SK-N-SH treated with all-trans-retinoic acid at 6 μM for 48 hours (cell line): ENCODE measurements around the gene RXRA.

ENCODE experiments used
- ATAC-seq: fragments of 200-7000 bp; cut with Tn5 transposase; 3 replicates; pipeline ENCODE4 v1.9.1; 2020; ENCODE audit warnings: mild to moderate bottlenecking, moderate library complexity
- ARNTL ChIP-seq: fragments of 450-650 bp; formaldehyde crosslinking; IDR thresholded peaks from 2 replicates; pipeline ENCODE4 v1.5.0; 2020; ENCODE audit warnings: low read depth, mild to moderate bottlenecking, moderate library complexity, borderline replicate concordance
- BACH2 ChIP-seq: fragments of 250-450 bp; sonication (Bioruptor Pico); IDR thresholded peaks from 2 replicates; pipeline ENCODE4 v1.9.0; 2021; ENCODE audit warnings: mild to moderate bottlenecking, borderline replicate concordance
- CREB5 ChIP-seq: fragments of 250-450 bp; sonication (Bioruptor Pico); IDR thresholded peaks from 2 replicates; pipeline ENCODE4 v1.5.1; 2020; ENCODE audit warnings: low read depth, mild to moderate bottlenecking, moderate library complexity
- CSDC2 ChIP-seq: fragments of 250-450 bp; sonication (Bioruptor Pico); IDR thresholded peaks from 2 replicates; pipeline ENCODE4 v1.5.0; 2020; ENCODE audit warnings: mild to moderate bottlenecking, moderate library complexity
- CSRNP3 ChIP-seq: fragments of 250-450 bp; sonication (Bioruptor Pico); IDR thresholded peaks from 2 replicates; pipeline ENCODE4 v1.5.1; 2021; ENCODE audit warnings: mild to moderate bottlenecking, moderate library complexity
- ESRRG ChIP-seq: fragments of 250-450 bp; sonication (Bioruptor Pico); IDR thresholded peaks from 2 replicates; pipeline ENCODE4 v1.6.1; 2021; ENCODE audit warnings: mild to moderate bottlenecking
- GLIS3 ChIP-seq: fragments of 250-450 bp; sonication (Bioruptor Pico); IDR thresholded peaks from 2 replicates; pipeline ENCODE4 v1.5.0; 2020; ENCODE audit warnings: mild to moderate bottlenecking, moderate library complexity
- ISL1 ChIP-seq: fragments of 250-450 bp; sonication (Bioruptor Pico); IDR thresholded peaks from 2 replicates; pipeline ENCODE4 v2.1.2; 2022; ENCODE audit warnings: mild to moderate bottlenecking, moderate library complexity
- OSR1 ChIP-seq: fragments of 250-450 bp; sonication (Bioruptor Pico); IDR thresholded peaks from 2 replicates; pipeline ENCODE4 v1.8.0; 2022; ENCODE audit warnings: moderate library complexity, mild to moderate bottlenecking, inconsistent platforms
- PATZ1 ChIP-seq: fragments of 250-450 bp; sonication (Bioruptor Pico); IDR thresholded peaks from 2 replicates; pipeline ENCODE4 v1.8.0; 2020; ENCODE audit warnings: mild to moderate bottlenecking, moderate library complexity, borderline replicate concordance
- POU6F1 ChIP-seq: fragments of 250-450 bp; sonication (Bioruptor Pico); IDR thresholded peaks from 2 replicates; pipeline ENCODE4 v1.8.0; 2021; ENCODE audit warnings: low read depth, mild to moderate bottlenecking, moderate library complexity, borderline replicate concordance
- PPARA ChIP-seq: fragments of 250-450 bp; sonication (Bioruptor Pico); IDR thresholded peaks from 2 replicates; pipeline ENCODE4 v1.5.0; 2020; ENCODE audit warnings: mild to moderate bottlenecking, borderline replicate concordance
- RARB ChIP-seq: fragments of 250-450 bp; sonication (Bioruptor Pico); IDR thresholded peaks from 2 replicates; pipeline ENCODE4 v1.8.0; 2021; ENCODE audit warnings: mild to moderate bottlenecking, moderate library complexity
- SNAI2 ChIP-seq: fragments of 250-450 bp; sonication (Bioruptor Pico); IDR thresholded peaks from 2 replicates; pipeline ENCODE4 v1.5.0; 2020; ENCODE audit warnings: mild to moderate bottlenecking, moderate library complexity
- TCF4 ChIP-seq: fragments of 250-450 bp; sonication (Bioruptor Pico); IDR thresholded peaks from 2 replicates; pipeline ENCODE4 v1.8.0; 2021; ENCODE audit warnings: mild to moderate bottlenecking, moderate library complexity, borderline replicate concordance
- TOX ChIP-seq: fragments of 250-450 bp; sonication (Bioruptor Pico); IDR thresholded peaks from 2 replicates; pipeline ENCODE4 v1.8.0; 2021; ENCODE audit warnings: mild to moderate bottlenecking, moderate library complexity, borderline replicate concordance
- TSHZ2 ChIP-seq: fragments of 250-450 bp; sonication (Bioruptor Pico); IDR thresholded peaks from 2 replicates; pipeline ENCODE4 v1.5.0; 2020; ENCODE audit warnings: mild to moderate bottlenecking, moderate library complexity
- ZC3H10 ChIP-seq: fragments of 250-450 bp; sonication (Bioruptor Pico); IDR thresholded peaks from 2 replicates; pipeline ENCODE4 v1.5.1; 2021; ENCODE audit warnings: mild to moderate bottlenecking, moderate library complexity
- ZFP3 ChIP-seq: fragments of 250-450 bp; sonication (Bioruptor Pico); IDR thresholded peaks from 2 replicates; pipeline ENCODE4 v1.5.0; 2020; ENCODE audit warnings: mild to moderate bottlenecking, moderate library complexity
- ZFP30 ChIP-seq: fragments of 450-650 bp; formaldehyde crosslinking; IDR thresholded peaks from 2 replicates; pipeline ENCODE4 v1.5.0; 2022; ENCODE audit warnings: mild to moderate bottlenecking, moderate library complexity
- ZNF565 ChIP-seq: fragments of 450-650 bp; formaldehyde crosslinking; conservative IDR thresholded peaks from 2 replicates; pipeline ENCODE4 v1.5.0; 2020; ENCODE audit warnings: low read depth, mild to moderate bottlenecking, moderate library complexity
- ZNF70 ChIP-seq: fragments of 450-650 bp; formaldehyde crosslinking; IDR thresholded peaks from 2 replicates; pipeline ENCODE4 v1.5.0; 2020; ENCODE audit warnings: mild to moderate bottlenecking, moderate library complexity
- ZNF8 ChIP-seq: fragments of 450-650 bp; formaldehyde crosslinking; IDR thresholded peaks from 2 replicates; pipeline ENCODE4 v1.5.0; 2020; ENCODE audit warnings: mild to moderate bottlenecking, moderate library complexity

RXRA gene

GRCh38 chr9:134346151-134346550 lies 19.9 kb downstream of the RXRA start:
- ATAC-seq, result no peak
- TF ChIP-seq ARNTL (CRISPR knock-in tag) (no peak), ZNF70 (CRISPR knock-in tag) (no peak), ESRRG (CRISPR knock-in tag) (no peak), CREB5 (CRISPR knock-in tag) (no peak), TSHZ2 (CRISPR knock-in tag) (no peak), TCF4 (CRISPR knock-in tag) (no peak), OSR1 (CRISPR knock-in tag) (no peak), SNAI2 (CRISPR knock-in tag) (no peak), CSDC2 (CRISPR knock-in tag) (no peak), ZC3H10 (CRISPR knock-in tag) (no peak), TOX (CRISPR knock-in tag) (no peak)

- no peak for TF ChIP-seq PPARA (CRISPR knock-in tag)
- TF ChIP-seq ARNTL (CRISPR knock-in tag), result no peak
- no peak for ATAC-seq
Observed at GRCh38 chr9:134346840-134347583, 20.8 kb downstream of the RXRA start.

- TF ChIP-seq PATZ1 (CRISPR knock-in tag) (no peak), CREB5 (CRISPR knock-in tag) (no peak), TSHZ2 (CRISPR knock-in tag) (no peak), RARB (no peak), OSR1 (CRISPR knock-in tag) (no peak), ZNF565 (CRISPR knock-in tag) (no peak), BACH2 (no peak), PPARA (CRISPR knock-in tag) (no peak), ZNF8 (CRISPR knock-in tag) (no peak), ZNF70 (CRISPR knock-in tag) (no peak), GLIS3 (CRISPR knock-in tag) (no peak), ZC3H10 (CRISPR knock-in tag) (no peak), ISL1 (CRISPR knock-in tag) (no peak), ARNTL (CRISPR knock-in tag) (no peak), CSRNP3 (CRISPR knock-in tag) (no peak), TCF4 (CRISPR knock-in tag) (no peak), CSDC2 (CRISPR knock-in tag) (no peak), POU6F1 (CRISPR knock-in tag) (no peak), ZFP3 (CRISPR knock-in tag) (no peak), ZFP30 (CRISPR knock-in tag) (no peak)
- ATAC-seq, result no peak
Observed at GRCh38 chr9:134347996-134348395, 21.7 kb downstream of the RXRA start.
